Activated CD4-positive, alpha-beta T cell treated with anti-CD3 and anti-CD28 coated beads, Interleukin-2, Interleukin-6, amounts not matched to agents 100 ng/mL and 50 ng/mL, durations not matched to agents 16 hours and 8 hours (primary cell): ENCODE data around the gene TENT4B.
"Not testable (repeated sequence)": the region's sequence is repeated elsewhere in the genome, so short reads cannot be mapped to it uniquely, and the experiment has no call there.

ENCODE experiments used
- DNase-seq: peaks from one replicate; pipeline ENCODE4 v3.0.0-alpha.2; 2020

TENT4B gene

DNA sequence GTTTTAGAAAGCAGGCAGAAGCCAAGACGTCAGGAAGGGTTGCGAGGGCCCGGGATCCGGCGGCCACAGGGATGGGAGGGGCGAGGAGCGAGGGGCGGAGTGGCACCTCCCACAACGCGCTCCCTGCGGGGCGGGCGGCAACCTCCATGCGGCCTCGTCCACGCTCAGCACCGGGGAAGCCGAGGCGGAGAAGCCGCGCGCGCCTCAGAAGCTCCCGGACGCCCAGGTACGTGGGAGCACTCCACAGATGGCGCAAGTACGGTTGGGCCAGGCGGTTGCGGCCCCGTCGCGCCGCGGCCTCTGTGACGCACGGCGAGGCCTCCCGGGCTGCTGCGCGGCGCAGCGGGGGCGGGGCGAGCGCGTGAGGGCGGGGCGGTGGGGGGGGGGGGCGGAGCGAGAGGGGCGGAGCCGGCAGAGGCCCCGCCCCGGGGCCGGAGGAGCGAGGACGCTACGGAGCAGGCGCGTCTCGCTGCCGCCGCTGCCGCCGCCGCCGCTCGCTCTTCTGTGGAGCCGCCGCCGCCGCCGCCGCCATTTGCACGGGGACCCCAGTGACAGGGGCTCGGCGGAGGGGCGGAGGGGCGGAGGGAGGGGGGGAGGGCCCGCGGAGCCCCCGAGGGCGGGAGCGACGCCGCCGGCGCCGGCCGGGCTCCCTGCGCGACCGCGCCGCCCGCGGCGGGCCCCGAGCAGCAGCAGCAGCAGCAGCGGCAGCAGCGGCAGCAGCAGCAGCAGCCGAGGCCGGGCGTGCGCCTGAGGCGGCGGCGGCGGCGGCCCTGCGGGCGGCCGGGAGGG is at the start of gene TENT4B:
TSS of gene TENT4B (plus strand) at position 500 of the 789 bp plus-strand sequence. CDS start 316 bp downstream, outside the sequence.
- DNase-seq: peak; percentile 91

DNA sequence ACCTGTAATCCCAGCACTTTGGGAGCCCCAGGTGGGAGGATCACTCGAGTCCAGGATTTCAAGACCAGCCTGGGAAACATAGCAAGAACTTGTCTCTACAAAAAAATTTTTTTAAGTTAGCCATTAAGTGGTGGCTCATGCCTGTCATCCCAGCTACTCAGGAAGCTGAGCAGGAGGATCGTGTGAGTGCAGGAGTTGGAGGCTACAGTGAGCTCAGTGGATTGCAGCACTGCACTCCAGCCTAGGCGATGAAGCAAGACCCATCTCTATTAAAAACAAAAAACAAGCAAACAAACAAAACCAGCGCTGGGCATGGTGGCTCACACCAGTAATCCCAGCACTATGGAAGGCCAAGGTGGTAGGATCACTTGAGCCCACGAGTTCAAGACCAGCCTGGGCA is 49.3 kb upstream of the TENT4B start:
- DNase-seq: no peak

DNA sequence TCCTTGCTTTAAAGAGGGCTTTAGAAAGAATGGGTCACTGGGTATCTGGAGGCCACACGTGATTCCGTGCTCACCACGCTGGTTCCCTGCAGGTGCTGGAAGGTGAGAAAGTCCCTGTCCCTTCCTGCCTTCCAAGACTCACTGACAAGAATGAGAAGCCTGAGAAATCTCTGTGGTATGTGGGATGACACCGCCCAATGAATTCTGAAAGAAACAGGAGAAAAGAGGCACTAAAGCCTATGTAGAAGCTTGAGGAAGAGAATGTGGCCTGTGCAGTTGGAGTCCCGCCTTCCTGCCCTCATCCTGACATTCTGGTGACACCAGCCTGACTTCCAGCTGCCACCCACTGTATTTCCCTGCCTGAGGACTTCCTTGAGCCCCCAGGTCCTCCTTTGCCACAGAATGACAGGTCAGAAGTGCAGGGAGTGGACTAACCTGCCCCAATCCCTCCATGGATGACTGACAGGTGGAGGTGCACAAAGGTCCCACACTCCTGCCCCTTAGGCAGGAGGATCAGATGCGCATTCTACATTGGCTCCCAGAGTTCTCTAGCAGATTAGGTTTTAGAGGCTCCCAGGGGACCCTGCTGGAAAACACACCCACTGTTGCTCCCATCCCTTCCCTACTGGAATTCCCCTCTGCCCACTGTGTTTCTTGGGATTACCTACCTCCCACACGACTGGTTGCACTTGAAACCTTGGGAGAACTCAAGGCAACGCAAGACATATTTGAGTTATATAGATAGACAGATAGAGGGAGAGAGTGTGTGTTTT is 38.6 kb upstream of the TENT4B start:
- DNase-seq: no peak

DNA sequence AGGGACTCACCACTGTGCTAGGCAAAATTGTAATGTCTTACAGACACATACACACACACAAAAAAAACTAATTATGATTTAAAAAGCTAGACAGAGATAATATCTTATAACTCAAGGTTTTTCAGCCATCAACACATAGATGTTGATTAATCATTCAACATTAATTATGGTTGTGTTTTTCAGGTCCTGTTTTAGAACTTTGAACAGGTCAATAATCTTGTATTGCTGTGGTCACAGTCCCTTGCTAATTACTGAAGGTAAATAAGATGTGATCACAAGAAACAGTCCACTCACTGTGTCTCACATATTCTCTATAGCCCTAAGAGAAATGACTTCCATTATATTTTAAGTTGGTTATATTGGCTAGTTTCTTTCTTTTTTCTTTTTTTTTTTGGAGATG is 32.4 kb upstream of the TENT4B start:
- no peak for DNase-seq

DNA sequence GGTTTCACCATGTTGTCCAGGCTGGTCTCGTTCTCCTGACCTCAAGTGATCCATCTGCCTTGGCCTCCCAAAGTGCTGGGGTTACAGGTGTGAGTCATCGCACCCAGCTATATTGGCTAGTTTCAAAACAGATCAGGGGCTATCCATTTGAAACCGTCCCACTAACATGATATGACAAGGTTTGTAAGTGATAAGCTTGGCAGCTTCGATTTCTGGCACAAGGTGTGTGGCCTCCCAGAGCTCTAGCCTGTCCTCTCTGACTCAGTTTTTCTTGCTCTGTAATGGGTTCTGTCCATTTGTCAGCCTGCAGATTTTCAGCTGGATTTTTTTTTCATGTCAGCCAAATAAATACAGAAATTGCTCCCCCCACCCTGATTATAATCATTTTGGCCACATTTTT is 31.8 kb upstream of the TENT4B start:
- peak; percentile 75 for DNase-seq

DNA sequence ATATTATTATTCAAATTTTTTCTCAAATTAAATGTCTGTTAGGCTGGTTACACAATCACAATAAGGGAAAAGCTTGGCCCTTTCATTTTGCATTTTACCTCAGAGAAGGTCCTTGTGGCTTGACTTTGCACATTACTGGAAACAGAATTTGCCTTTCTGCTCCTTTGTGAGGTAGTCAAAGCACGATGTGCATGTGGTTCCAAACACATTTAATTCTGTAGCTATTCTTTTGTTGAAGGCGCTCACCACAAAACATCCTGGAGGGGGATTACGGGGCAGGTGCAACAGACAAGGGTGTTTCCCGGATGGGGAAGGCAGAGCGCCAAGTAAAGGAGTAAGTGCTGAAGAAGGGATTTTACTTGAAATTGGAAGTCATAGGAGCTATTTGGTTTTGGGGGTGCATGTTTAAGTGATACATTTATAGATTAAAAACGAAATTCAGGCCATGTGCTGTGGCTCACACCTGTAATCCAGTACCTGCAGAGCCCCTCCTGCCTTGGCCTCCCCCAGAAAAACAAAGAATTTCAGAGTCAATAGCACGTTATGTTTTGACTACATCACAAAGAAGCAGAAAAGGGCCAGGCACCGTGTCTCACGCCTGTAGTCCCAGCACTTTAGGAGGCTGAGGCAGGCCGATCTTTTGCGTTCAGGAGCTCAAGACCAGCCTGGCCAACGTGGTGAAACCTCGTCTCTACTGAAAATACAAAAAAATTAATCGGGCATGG is 31.2 kb upstream of the TENT4B start:
- peak; percentile 88 for DNase-seq

DNA sequence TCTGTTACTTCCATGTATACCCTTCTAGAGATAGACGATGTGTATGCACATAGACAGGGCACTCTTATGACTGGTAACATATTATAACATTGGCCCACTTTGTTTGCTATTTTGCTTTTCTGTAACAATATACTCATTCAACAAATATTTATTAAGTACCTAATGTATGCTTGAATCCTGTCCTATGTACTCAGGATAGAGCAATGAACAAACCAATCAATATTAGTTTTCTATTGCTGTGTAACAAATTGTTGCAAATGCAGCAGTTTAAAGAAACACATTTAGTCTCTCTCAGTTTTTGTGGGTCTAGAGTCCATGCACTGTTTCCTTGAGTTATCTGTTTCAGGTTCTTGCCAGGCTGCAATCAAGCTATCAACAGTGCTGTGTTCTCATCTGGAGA is 29.7 kb upstream of the TENT4B start:
- DNase-seq: no peak

DNA sequence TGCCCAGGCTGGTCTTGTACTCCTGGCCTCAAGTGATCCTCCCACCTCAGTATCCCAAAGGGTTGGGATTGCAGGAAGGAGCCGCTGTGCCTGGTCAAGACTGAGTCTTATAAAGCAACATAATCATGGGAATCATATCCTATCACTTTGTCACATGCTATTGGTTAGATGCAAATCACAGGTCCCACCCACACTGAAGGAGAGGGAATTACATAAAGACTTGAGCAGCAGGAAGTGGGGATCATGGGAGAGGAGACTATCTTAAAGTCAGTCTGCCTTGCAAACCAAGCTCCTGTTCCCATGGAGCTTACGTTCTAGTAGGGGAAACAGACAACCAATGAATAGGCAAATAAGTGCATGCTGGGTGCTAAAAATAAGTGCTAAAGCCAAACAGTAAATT is 28.3 kb upstream of the TENT4B start:
- no peak for DNase-seq

DNA sequence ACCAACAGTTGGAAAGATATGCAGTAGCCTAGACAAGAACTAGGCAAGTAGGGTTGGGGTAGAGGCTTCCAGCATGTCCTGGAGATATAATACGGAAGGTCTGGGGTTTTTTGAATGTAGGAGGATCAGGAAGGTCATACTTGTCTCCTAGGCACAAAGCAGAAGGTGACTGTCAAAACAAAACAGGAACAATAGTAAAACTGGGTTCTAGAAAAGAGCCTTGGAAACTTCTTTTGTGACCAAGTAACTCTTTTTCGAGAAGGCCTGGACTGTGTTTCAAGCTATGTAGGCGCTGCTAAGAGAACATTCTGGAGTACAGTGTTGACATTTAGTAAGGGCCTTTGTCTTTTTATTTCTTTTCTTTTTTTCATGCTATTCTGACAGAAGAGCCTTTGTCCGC is 26.9 kb upstream of the TENT4B start:
- no peak for DNase-seq

DNA sequence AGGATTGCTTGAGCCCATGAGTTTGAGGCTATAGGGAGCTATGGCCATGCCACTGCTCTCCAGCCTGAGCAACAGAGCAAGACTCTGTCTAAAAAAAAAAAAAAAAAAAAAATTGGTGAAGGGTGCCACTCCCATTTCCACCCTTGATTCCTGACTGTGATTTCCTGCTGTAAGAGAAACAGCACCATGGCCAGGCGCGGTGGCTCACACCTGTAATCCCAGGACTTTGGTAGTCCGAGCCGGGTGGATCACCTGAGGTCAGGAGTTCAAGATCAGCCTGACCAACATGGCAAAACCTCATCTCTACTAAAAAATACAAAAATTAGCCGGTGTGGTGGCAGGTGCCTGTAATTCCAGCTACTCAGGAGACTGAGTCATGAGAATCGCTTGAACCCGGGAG is 20.5 kb upstream of the TENT4B start:
- DNase-seq: not testable (repeated sequence)

DNA sequence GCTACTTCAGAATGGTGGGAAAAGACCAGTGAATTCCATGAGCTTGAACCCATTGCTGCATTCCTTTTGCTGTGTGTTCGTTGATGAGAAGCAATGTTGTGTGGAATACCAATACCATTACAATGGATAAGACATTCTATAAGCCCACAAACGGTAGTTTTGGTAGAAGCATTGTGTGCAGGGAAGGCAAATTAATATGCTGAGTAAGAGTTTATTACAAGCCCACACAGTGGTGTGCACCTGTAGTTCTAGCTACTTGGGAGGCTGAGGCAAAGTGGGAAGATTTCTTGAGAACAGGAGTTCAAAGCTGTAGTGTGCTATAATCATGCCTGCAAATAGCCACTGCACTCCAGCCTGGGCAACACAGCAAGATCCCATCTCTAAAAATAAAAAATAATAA is 19.9 kb upstream of the TENT4B start:
- no peak for DNase-seq

DNA sequence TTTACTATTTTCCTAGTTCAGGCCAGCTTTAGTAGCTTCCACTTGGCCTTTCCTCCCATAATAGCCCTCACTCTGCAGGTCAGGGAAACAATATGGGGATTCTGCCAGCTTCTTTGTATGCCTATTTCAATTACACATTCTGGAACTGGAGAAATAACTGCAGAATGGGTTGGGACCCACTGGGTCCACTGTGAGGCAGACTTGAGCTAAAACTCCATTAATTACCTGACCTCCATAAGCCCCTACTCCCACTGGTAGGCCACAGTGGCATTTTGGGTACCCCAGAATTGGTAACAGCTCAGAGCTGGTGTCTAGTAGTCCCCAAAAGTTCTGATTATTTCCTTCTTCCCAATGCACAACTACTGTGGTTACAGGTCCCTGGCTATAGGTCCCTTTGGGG is 16.7 kb upstream of the TENT4B start:
- no peak for DNase-seq

DNA sequence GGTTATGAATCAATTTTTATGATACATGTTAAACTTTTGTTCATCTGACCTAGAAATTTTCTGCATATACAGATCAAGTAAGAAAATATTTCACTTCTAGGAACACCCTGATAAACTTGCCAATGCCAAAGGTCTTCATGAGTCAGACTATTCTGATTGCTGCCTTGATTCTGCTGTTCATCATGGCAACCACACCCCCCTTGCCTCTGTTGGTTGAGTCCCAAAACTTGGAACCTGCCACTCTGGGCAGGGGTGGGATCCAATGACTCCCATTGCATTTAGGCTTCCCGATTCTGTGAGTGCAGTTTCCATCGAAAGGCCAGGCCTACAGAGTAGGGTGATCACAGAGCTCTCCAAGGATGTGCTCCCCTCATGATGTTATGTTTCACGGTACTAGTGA is 15.8 kb upstream of the TENT4B start:
- DNase-seq: no peak

DNA sequence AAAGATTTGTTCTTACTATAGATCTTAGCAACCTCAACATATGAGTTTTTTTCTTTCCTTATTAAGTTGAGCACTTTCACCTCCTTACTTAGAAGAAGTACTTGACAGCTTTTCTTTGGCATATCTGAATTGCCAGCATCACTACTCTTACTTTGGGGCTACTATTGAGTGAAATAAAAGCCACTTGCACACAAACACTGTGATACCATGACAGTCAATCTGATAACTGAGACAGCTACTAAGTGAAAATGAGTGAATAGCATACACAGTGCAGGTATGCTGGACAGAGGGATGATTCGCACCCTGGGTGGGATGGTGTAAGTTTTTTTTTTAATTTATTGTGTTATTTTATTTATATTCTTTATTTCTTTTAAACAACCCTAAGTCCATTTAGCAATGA is 13.5 kb upstream of the TENT4B start:
- DNase-seq: no peak

DNA sequence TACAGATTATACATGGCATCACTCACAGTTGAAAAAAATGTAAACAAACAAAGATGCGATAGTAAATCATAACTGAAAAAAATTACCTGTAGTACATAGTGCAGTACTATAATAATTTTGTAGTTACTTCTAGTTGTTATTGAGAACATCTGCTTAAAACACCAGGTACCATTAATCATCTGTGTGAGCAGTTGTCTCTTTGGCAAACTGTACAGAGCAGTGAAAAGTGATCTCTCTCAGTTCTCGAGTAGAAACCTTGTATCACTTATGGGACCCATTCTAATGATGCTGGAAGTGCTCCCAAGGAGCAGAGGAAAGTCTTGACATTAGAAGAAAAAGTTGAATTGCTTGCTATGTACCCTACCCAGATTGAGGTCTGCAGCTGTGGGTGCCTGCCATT is 8.9 kb upstream of the TENT4B start:
- DNase-seq: no peak

DNA sequence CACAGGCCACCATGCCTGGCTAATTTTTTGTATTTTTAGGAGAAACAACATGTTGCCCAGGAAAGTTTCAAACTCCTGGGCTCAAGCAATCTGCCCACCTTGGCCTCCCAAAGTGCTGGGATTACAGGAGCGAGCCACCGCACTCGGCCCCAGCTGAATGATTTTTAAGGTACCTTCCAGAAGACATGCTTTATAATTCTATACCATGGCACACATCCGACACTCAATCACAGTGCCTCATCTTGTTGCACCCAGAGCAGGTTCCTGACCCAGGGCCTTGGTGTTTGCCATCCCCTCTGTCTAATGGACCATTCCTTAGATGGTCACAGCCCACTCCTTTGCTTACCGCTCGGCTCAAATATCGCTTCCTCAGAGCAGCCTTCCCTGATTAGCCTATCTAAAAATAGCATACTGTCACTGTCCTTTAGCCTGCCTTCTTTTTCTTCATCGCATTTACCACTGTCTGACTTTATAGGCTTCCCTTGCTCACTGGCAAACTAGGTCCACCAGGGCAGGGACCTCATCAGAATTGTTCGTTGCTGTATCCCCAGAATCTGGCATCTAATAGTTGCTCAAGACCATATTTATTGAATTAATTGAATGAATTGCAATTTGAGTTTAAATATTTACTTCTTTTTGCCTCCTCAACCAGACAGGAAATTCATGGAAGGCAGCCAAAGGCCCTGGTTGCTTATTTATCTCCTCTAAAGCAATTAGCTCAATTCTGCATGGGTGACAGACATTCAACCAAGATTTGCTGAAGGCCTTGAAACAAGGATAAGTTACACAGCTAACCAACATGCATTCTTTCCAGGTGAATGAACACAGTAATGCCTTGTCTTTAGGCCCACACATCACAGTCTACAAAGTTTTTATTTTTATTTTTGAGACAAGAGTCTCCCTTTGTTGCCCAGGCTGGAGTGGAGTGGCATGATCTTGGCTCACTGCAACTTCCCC is 6.3 kb upstream of the TENT4B start:
- DNase-seq: no peak

DNA sequence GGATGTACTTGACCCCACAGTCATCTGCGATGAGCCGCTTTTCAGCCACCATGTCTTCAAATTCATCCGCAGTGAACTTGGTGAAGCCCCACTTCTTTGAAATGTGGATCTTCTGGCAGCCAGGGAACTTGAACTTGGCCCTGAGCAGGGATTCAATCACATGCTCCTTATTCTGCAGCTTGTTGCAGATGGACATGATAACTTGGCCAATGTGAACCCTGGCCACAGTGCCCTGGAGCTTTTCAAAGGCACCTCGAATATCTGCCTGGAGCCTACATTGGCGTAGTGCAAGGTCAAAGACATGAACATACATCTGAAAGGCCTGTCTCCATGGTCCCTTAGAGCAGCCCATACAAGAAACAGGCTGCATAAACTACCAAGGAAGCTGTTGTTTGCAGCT is 1.8 kb upstream of the TENT4B start:
- DNase-seq: no peak

DNA sequence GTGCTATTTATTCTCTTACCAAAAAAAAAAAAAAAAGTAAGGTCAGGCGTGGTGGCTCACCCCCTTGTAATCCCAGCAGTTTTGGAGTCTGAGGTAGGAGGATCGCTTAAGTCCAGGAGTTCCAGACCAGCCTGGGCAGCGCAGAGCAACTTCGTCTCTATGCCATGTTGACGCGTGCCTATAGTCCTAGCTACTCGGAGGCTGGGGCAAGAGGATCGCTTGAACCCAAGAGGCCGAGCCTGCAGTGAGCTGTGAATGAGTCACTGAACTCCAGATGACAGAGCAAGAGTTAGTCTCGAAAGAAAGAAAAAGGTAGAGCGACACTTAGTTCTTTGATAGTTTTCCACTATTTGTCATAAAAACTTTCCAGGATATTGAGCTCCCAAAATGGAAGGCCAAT is 1.4 kb upstream of the TENT4B start:
- peak; percentile 60 for DNase-seq

DNA sequence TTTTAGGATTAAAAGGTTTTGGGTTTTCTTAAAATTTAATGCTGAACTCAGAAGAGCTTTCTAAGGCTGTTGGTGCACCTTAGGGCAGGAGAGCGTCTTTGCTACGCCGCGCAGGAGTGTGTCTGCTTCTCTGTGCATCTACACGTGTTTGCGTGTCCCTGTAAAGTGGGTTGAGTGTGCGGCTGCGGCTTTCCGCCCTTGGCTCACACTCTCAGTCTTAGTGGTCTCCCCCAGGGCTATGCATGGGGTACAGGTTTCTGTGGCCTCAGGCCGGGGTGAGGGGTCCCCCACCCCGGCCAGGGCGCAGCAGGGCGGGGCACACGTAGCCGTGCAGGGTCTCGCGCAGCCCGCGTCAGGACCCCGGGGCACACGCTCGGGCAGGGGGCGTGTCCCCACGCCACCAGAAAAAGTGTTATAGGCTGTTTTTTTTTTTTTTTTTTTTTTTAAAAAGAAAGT is 727 bp upstream of the TENT4B start:
- DNase-seq: peak; percentile 94

DNA sequence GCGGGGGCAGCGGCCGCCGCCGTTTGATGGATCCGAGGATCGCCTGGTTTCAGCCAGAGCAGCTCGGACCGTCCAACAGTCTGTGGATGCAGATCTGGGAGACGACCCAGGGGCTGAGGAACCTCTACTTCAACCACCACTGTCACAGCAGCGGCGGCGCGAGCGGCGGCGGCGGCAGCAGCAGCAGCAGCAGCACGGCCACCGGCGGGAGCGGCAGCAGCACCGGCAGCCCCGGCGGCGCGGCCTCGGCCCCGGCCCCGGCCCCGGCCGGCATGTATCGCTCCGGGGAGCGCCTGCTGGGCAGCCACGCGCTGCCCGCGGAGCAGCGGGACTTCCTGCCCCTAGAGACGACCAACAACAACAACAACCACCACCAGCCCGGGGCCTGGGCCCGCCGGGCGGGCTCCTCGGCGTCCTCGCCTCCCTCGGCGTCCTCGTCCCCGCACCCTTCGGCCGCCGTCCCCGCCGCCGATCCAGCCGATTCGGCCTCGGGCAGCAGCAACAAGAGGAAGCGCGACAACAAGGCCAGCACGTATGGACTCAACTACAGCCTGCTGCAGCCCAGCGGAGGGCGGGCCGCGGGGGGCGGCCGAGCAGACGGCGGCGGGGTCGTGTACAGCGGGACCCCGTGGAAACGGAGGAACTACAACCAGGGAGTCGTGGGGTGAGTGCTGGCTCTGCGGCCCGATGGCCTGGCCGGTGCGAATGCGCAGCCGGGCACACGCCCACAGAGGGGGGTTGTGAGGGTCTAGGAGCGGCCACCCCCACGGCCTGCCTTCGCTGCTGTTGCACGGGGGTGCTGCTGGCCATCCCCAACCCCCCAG is 702 bp downstream of the TENT4B start:
- peak; percentile 47 for DNase-seq

DNA sequence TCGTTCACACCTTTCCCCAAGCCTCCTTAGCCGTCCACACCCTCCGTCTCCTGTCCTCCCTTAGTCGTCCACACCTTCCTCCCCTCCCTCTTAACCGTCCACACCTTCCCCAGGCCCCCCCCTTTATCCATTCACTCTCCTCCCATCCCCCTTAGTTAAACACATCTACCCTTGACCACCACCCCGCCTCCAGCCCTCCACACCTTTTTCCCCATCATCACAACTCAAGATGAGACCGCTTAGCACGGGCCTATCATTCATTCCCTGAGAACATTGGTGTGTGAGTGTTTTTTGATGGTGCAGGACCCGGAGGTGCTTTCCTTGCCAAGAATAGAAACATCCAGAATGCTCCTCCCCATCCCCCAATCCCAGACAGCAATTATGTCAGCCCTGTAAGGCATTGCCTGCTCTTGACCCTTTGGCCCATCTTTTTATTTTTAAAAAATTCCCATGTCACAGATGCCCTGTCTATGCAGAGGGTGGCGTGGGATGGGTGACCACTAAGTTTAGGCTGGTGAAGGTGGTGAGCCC is 1.4 kb downstream of the TENT4B start:
- DNase-seq: no peak
